Esophagus squamous epithelium (tissue), 4 donors: Measurements from ENCODE around the gene SYT9.

Source experiments
- CTCF ChIP-seq, 6 experiments: fragments of 450-650 bp in 4 of 6; fragments of 200-600 bp in 2 of 6; sonication (generic) in 2 of 6; IDR thresholded peaks; one replicate each; pipeline ENCODE4 v1.5.1; 2016 to 2019; ENCODE audit warnings: antibody characterized with exemption in 6 of 6, mild to moderate bottlenecking in 4 of 6, moderate library complexity in 4 of 6
- POLR2A ChIP-seq, 4 donors: fragments of 450-650 bp; IDR thresholded peaks; one replicate each; pipeline ENCODE4 v1.6.1; 2017; ENCODE audit warnings: antibody characterized with exemption in 4 of 4, mild to moderate bottlenecking in 4 of 4, moderate library complexity in 3 of 4

GRCh38 chr11:7435176-7435575 lies 183.5 kb downstream of the SYT9 start:
- TF ChIP-seq CTCF (IDR thresholded peaks at IDR 0.05) (no peak), POLR2A (IDR thresholded peaks at IDR 0.05) (no peak)
